A549 (cell line): ENCODE data around the gene STAU1. TPM values are rescaled to one million over a fixed set of nuclear protein-coding genes. Genes with fewer than 3 reads are reported as not detected.

Experiments
- ATAC-seq, 2 experiments: fragments of 200-7000 bp in 1 of 2; fragments of >200 bp in 1 of 2; cut with Nextera tagmentation in 1 of 2; cut with Tn5 transposase in 1 of 2; 3 replicates each; pipeline versions ENCODE4 v1.8.0 to v1.9.1; 2018 to 2020; ENCODE audit warnings: mild to moderate bottlenecking in 1 of 2, moderate library complexity in 1 of 2
- CTCF ChIA-PET: fragments of 300-600 bp; sonication (Branson Sonifier 250); formaldehyde crosslinking; extraction: SDS; loops from one replicate; lab custom pipeline; 2021; ENCODE audit warnings: antibody characterized with exemption, inconsistent platforms; lab: Yijun Ruan, JAX
- POLR2A ChIA-PET: fragments of 350-600 bp; formaldehyde crosslinking; extraction: SDS; loops from one replicate; lab custom pipeline; 2021; ENCODE audit warnings: antibody characterized with exemption, inconsistent platforms; lab: Yijun Ruan, JAX
- DNase-seq, 2 experiments: peaks; one replicate each; pipeline versions ENCODE4 v3.0.0 to v3.0.0-alpha.2; 2011 to 2016; ENCODE audit warnings: low read depth in 1 of 2, low spot score in 1 of 2
- FAIRE-seq: peaks from 2 replicates; lab custom pipeline; 2011; peaks lifted over from hg19 to GRCh38; lab: Jason Lieb, UNC
- H3K27ac ChIP-seq, 2 experiments: fragments of >200 bp; sonication (Bioruptor Twin); formaldehyde crosslinking; 3 replicates each; pipeline ENCODE4 v1.5.1; 2016 to 2017
- H3K4me1 ChIP-seq: fragments of >200 bp; sonication (Bioruptor Twin); formaldehyde crosslinking; 3 replicates; pipeline ENCODE4 v1.6.1; 2016
- H3K4me2 ChIP-seq: fragments of >200 bp; sonication (Bioruptor Twin); formaldehyde crosslinking; 3 replicates; pipeline ENCODE4 v1.6.1; 2016
- H3K4me3 ChIP-seq: fragments of >200 bp; sonication (Bioruptor Twin); formaldehyde crosslinking; 3 replicates; pipeline ENCODE4 v1.5.1; 2016
- H3K9me3 ChIP-seq: fragments of >200 bp; sonication (Bioruptor Twin); formaldehyde crosslinking; 3 replicates; pipeline ENCODE4 v1.6.1; 2016
- EHF ChIP-seq: fragments of 250-450 bp; sonication (Bioruptor Pico); IDR thresholded peaks from 2 replicates; pipeline ENCODE4 v1.5.0; 2020; ENCODE audit warnings: mild to moderate bottlenecking
- EHMT2 ChIP-seq: fragments of 200-600 bp; sonication (generic); IDR thresholded peaks from 2 replicates; pipeline ENCODE4 v1.6.1; 2016; ENCODE audit warnings: antibody characterized with exemption, low read depth, mild to moderate bottlenecking, moderate library complexity
- FOSL2 ChIP-seq, 2 experiments: fragments of 450-650 bp in 1 of 2; fragments of >200 bp in 1 of 2; sonication (Bioruptor Twin) in 1 of 2; formaldehyde crosslinking; IDR thresholded peaks; 2 replicates each; pipeline versions ENCODE4 v1.5.0 to v1.6.1; 2016 to 2020; ENCODE audit warnings: mild to moderate bottlenecking in 1 of 2, moderate library complexity in 1 of 2
- FOXS1 ChIP-seq: fragments of 250-450 bp; sonication (Bioruptor Pico); IDR thresholded peaks from 2 replicates; pipeline ENCODE4 v1.5.0; 2020; ENCODE audit warnings: mild to moderate bottlenecking, moderate library complexity
- HOXB5 ChIP-seq: fragments of 250-450 bp; sonication (Bioruptor Pico); IDR thresholded peaks from 2 replicates; pipeline ENCODE4 v1.5.0; 2020; ENCODE audit warnings: mild to moderate bottlenecking, moderate library complexity
- MAFK ChIP-seq: fragments of 450-650 bp; IDR thresholded peaks from 2 replicates; pipeline ENCODE4 v1.6.1; 2014; ENCODE audit not compliant: partially characterized antibody
- MAZ ChIP-seq: fragments of 150-350 bp; IDR thresholded peaks from 2 replicates; pipeline ENCODE4 v1.6.1; 2014; ENCODE audit warnings: antibody characterized with exemption, low read depth, low read length, borderline replicate concordance
- NPAS2 ChIP-seq: fragments of 250-450 bp; sonication (Bioruptor Pico); IDR thresholded peaks from 2 replicates; pipeline ENCODE4 v1.8.0; 2022; ENCODE audit warnings: mild to moderate bottlenecking, moderate library complexity, borderline replicate concordance
- NR3C1 ChIP-seq: fragments of >200 bp; sonication (Bioruptor Twin); formaldehyde crosslinking; IDR thresholded peaks from 3 replicates; pipeline ENCODE4 v1.6.1; 2017
- POLR2AphosphoS2 ChIP-seq: conservative IDR thresholded peaks from 2 replicates; pipeline ENCODE4 v1.6.1; 2012; ENCODE audit warnings: low read length, improper control_type of control experiment, inconsistent platforms
- RAD21 ChIP-seq, 2 experiments: fragments of >200 bp in 1 of 2; sonication (Bioruptor Twin) in 1 of 2; formaldehyde crosslinking in 1 of 2; IDR thresholded peaks in 1 of 2; conservative IDR thresholded peaks in 1 of 2; 2 replicates in 1 of 2; 3 replicates in 1 of 2; pipeline ENCODE4 v1.6.1; 2012 to 2018; ENCODE audit warnings: inconsistent platforms in 1 of 2
- RARB ChIP-seq: fragments of 250-450 bp; sonication (Bioruptor Pico); IDR thresholded peaks from 2 replicates; pipeline ENCODE4 v1.8.0; 2021; ENCODE audit warnings: mild to moderate bottlenecking, moderate library complexity
- TFCP2L1 ChIP-seq: fragments of 250-450 bp; sonication (Bioruptor Pico); IDR thresholded peaks from 2 replicates; pipeline ENCODE4 v1.5.0; 2021; ENCODE audit warnings: mild to moderate bottlenecking
- WGBS: methylation state at CpG from one replicate; pipeline ENCODE4 v1.1.6; 2017; ENCODE audit errors: missing lambda C conversion rate; 5-methylcytosine and 5-hydroxymethylcytosine counted together
- polyA plus RNA-seq, 4 experiments: library from polyadenylated mRNA; depleted of rRNA in 3 of 4; stranded (reverse); fragments of >200 nt; fragmentation: RNase III in 1 of 4; extraction: RNeasy Plus Mini Kit Qiagen cat#74134 plus additional on column Dnase treatment in 1 of 4; gene quantifications; 2 replicates in 3 of 4; 3 replicates in 1 of 4; pipeline ENCODE4 v1.2.3, GENCODE V29; 2011 to 2017
- TF ChIP-seq, protein P1 (sequence below): fragments of >200 bp; sonication (Bioruptor Twin); formaldehyde crosslinking; IDR thresholded peaks from 2 replicates; pipeline ENCODE4 v1.6.1; 2016
- TF ChIP-seq, protein P2 (sequence below): fragments of 250-450 bp; sonication (Bioruptor Pico); IDR thresholded peaks from 2 replicates; pipeline ENCODE4 v1.5.0; 2021; ENCODE audit warnings: mild to moderate bottlenecking, moderate library complexity, borderline replicate concordance
- TF ChIP-seq, protein P3 (sequence below): fragments of 150-350 bp; IDR thresholded peaks from 2 replicates; pipeline ENCODE4 v1.6.1; 2014; ENCODE audit warnings: low read depth, mild to moderate bottlenecking, low read length

STAU1 gene
- polyA plus RNA-seq, 2 of the 4 experiments (the other 2 are of a cell fraction), result 64.0 to 74.7 TPM

DNA sequence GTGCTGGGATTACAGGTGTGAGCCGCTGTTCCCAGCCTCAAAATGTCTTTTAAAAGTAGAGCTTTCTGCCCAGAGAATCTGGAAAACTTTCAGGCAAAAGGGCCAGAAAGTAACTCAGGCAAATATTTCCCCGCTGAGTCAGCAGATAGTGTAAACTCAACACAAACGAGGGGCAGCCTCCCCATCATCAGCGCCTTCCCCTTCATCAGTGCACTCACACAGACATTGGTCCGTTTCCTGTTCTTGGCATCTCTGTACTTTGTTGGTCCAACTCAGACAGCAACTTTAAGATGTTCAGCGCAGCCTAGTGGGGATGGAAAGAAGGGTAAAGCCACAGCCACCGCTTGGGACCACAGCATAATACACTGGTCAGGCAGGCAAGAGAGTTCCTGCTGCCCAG, 72.6 kb downstream of the STAU1 start:
- DNase-seq, result no peak
- CTCF ChIA-PET, result interaction anchor here (0.6 to 2.2 kb wide), 3 partner anchors 20 to 111 kb away, joined by 3 to 8 read pairs (median 3); no protein-coding TSS in a partner anchor
- ATAC-seq, result 0 out of 6 replicates have a peak, but pooled peaks of 1 of the 2 experiments have one; percentile 16
- POLR2A ChIA-PET, result no interaction called here
- H3K9me3 ChIP-seq, result no peaks in the 10 kb centered on the region
- H3K4me1 ChIP-seq, result no peaks in the 10 kb centered on the region
- no peak overlapping the region for H3K27ac ChIP-seq
- TF ChIP-seq MAFK (peak; percentile 96), MAZ (no peak)
- no peak overlapping the region for H3K4me2 ChIP-seq
- WGBS, result 88% methylated on average over 7 of the region's 7 CpGs
- FAIRE-seq, result no peak
- H3K4me3 ChIP-seq, result no peak overlapping the region

DNA sequence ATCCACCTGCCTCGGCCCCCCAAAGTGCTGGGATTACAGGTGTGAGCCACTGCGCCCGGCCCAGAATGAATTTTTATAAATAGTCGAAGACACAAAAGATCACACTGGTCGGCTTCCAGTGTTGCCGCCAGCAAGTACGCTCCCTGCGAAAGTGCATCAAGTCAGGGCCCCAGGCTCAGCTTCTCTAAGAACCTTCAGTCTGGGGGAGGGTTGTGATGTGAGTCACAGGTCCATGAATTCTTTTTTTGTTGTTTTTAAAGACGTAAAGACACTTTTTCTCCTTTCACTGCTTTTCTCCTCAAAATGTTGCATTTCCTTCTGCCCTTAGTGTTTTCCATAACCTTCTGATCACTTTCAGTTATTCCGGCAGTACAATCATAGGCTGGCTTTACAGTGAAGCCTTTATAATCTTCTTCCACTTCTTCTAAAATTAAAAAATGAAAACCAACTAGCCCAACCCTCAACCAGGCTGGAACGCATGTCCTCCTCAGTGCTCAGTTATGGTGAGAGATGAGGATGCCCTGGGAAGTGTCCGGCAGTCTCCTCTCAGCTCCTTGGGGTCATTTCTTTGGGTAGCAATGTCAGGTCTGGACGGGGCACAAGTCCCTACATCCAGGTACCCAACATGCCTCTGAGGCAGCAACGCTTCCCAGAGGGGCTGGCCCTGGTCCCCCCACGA, 75.4 kb downstream of the STAU1 start:
- 89% methylated on average over 15 of the region's 15 CpGs for WGBS
- CTCF ChIA-PET, result interaction anchor here (1.9 kb wide), 1 partner anchor 20 kb away, joined by 6 read pairs; no protein-coding TSS in a partner anchor
- DNase-seq (no peak), ATAC-seq (no peak), FAIRE-seq (no peak)
- Histone ChIP-seq H3K9me3 (no peaks in the 10 kb centered on the region), H3K27ac (no peak overlapping the region), H3K4me2 (no peak overlapping the region), H3K4me1 (no peaks in the 10 kb centered on the region), H3K4me3 (no peak overlapping the region)
- POLR2A ChIA-PET, result no interaction called here
- no peak for TF ChIP-seq MAZ
- TF ChIP-seq EHF, result no peak
- TF ChIP-seq MAFK, result no peak
- TF ChIP-seq, protein P1, sequence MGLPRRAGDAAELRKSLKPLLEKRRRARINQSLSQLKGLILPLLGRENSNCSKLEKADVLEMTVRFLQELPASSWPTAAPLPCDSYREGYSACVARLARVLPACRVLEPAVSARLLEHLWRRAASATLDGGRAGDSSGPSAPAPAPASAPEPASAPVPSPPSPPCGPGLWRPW, result no peak
- TF ChIP-seq, protein P2, sequence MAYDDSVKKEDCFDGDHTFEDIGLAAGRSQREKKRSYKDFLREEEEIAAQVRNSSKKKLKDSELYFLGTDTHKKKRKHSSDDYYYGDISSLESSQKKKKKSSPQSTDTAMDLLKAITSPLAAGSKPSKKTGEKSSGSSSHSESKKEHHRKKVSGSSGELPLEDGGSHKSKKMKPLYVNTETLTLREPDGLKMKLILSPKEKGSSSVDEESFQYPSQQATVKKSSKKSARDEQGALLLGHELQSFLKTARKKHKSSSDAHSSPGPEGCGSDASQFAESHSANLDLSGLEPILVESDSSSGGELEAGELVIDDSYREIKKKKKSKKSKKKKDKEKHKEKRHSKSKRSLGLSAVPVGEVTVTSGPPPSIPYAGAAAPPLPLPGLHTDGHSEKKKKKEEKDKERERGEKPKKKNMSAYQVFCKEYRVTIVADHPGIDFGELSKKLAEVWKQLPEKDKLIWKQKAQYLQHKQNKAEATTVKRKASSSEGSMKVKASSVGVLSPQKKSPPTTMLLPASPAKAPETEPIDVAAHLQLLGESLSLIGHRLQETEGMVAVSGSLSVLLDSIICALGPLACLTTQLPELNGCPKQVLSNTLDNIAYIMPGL, result no peak
- TF ChIP-seq, protein P3, sequence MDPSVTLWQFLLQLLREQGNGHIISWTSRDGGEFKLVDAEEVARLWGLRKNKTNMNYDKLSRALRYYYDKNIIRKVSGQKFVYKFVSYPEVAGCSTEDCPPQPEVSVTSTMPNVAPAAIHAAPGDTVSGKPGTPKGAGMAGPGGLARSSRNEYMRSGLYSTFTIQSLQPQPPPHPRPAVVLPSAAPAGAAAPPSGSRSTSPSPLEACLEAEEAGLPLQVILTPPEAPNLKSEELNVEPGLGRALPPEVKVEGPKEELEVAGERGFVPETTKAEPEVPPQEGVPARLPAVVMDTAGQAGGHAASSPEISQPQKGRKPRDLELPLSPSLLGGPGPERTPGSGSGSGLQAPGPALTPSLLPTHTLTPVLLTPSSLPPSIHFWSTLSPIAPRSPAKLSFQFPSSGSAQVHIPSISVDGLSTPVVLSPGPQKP, result no peak

DNA sequence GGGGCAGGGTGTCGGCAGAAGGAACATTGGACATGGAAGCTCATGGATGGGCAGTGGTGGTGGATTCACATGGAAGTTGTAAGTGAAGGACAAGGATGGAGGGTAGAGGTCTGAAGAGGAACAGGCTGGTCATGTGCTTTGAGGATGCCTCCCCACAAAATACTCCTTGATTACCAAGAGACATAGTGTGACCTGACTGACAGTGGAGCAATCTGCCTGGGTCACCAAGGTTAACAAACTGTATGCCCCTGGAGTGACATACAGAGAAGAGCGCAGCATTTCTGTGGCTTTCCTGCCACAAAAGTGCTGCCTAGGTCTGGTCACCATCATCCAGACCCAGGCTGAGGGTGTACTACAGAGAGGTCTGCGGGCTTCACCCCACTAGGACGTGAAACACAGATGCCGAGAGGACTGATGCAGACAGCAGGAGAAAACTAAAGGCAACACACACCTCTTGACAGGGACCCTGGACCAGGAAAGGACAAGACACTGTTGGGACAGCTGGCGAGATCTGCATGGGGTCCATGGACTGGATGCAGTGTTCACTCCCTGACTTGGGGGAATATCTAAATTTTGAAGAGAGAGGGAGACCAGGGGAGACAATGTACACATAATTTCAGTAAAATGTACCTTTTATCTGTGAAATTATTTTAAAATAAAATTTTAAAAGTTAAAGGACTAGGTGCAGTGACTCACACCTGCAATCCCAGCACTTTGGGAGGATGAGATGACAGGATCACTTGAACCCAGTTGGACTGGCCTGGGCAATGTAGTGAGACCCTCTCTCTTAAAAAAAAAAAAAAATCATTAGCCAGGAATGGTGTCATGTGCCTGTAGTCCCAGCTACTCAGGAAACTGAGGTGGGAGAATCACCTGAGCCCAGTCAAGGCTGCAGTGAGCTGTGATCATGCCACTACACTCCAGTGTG, 77.1 kb downstream of the STAU1 start:
- TF ChIP-seq NPAS2, result no peak
- no peak for TF ChIP-seq EHF
- TF ChIP-seq HOXB5, result no peak
- TF ChIP-seq FOSL2 (IDR thresholded peaks at IDR 0.05), result no peak
- no peak for TF ChIP-seq FOSL2 (CRISPR knock-in tag; IDR thresholded peaks at IDR 0.05)
- no peak for TF ChIP-seq NR3C1
- TF ChIP-seq MAZ, result no peak
- no peak for TF ChIP-seq FOXS1
- no peak for TF ChIP-seq EHMT2
- TF ChIP-seq RAD21 (conservative IDR thresholded peaks at IDR 0.05 in 1 of 2, IDR thresholded peaks at IDR 0.05 in 1 of 2), result no peak
- no peak for TF ChIP-seq TFCP2L1 (CRISPR knock-in tag)
- TF ChIP-seq RARB (CRISPR knock-in tag), result no peak
- TF ChIP-seq, protein P1, result no peak
- no peak for TF ChIP-seq POLR2AphosphoS2
- TF ChIP-seq, all 56 proteins: peak for 0
- H3K4me3 ChIP-seq, result no peak overlapping the region
- ChIA-PET POLR2A (no interaction called here), CTCF (interaction anchor here (0.6 to 1.9 kb wide), 3 partner anchors 22 to 567 kb away, joined by 3 to 6 read pairs (median 5); no protein-coding TSS in a partner anchor)
- H3K27ac ChIP-seq, result no peak overlapping the region
- peak; percentile 31 to 44; a peak in 5 of 6 replicates for ATAC-seq
- H3K4me1 ChIP-seq, result no peaks in the 10 kb centered on the region
- WGBS, result 96% methylated on average over 6 of the region's 6 CpGs
- H3K4me2 ChIP-seq, result no peak overlapping the region
- H3K9me3 ChIP-seq, result no peaks in the 10 kb centered on the region
- FAIRE-seq, result no peak
- no peak for DNase-seq
